Measurements from ENCODE around the gene SP6. TPM values are rescaled to one million over a fixed set of nuclear protein-coding genes. Genes with fewer than 3 reads are reported as not detected.

Gene SP6
- polyA plus RNA-seq, 4 donors, result 1.6 to 4.9 (median 3.1) TPM

DNA sequence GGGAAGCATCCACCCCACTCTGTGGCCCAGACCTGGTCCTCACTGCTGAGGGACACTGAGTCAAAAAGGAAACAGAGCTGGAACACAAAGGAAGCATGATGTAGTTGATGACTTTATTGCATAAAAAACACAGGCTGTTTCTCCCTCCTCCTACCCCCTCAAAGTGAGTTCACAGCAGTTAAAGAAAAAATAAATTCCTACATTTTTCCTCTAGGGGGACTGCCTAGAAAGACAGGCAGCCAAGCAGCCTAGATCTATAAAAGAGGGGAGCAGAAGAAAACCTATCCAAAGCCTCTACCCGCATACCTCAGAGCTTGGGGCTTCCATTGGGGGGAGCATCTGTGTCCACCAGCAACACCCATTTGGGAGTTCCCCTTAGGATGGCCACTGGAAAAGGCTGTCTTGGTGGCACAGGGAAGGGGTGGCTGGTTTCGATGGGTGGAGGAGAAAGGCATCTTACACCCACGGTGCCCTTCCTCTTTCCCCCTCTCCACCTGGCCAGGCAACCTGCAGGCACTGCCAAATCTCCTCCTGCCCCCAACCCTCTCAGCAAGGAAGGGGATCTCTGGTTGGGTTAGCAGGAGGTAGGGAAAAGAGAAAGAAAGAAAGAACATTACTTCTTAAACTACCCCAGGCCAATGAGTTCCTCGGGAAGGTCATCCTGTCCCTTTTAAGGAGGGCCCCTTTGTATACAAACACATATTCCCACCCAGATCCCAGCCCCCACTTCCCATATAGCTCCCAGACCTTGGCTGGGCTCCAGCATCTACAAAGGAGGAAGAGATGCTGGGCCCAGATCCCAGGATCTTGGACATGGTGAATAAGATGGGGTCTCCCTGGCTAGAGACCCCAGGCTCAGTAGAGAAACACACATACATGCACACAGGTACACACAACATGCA, 5.9 kb downstream of the SP6 start:
- FAIRE-seq (no peak), DNase-seq (no peak)
- H3K4me1 ChIP-seq (ENCODE audit: control insufficient read depth in 3 of 3, insufficient read depth in 2 of 3, low read depth in 1 of 3, low read length in 2 of 3), result peaks cover 2 to 35% (median 6%) of the 10 kb centered on the region in 3 donors

DNA sequence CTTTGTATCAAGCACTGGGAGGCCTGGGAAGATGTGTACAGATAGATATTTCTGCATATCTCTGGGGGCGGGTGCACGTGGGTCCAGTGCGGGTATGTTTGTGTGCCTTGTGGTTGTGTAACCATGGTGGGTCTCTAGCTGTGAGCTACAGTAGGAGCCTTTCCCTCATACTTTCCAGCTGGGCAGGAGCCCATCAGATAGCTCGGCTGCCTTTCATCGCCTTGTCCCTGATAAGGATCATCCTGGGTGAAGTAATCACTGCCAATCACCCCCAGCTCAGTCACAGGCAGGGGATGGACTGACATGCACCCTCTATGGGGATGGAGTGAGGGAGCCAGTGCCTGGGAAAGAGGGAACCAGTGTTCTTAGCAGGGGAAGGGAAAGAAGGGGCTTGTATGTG, 6.7 kb downstream of the SP6 start:
- FAIRE-seq, result no peak
- peaks cover 0 to 35% (median 17%) of the 10 kb centered on the region in 3 donors for H3K27me3 ChIP-seq (ENCODE audit: control insufficient read depth in 3 of 3, insufficient read depth in 3 of 3, low read length in 3 of 3)

More for the DNA sequence above, 5.9 kb downstream of the SP6 start:
- WGBS, 3 donors, result 62 to 84% (median 80%) methylated on average over 4 of the region's 4 CpGs
- Histone ChIP-seq H3K36me3 (ENCODE audit: control insufficient read depth in 3 of 3, insufficient read depth in 2 of 3, low read depth in 1 of 3, low read length in 3 of 3) (peaks cover 0 to 4% (median 1%) of the 10 kb centered on the region in 3 donors), H3K27me3 (ENCODE audit: control insufficient read depth in 3 of 3, insufficient read depth in 3 of 3, low read length in 3 of 3) (peaks cover 0 to 43% (median 17%) of the 10 kb centered on the region in 3 donors), H3K27ac (ENCODE audit: low read depth in 1 of 3, low read length in 2 of 3) (no peak overlapping the region), H3K9me3 (ENCODE audit: control insufficient read depth in 2 of 2, insufficient read depth in 1 of 2, low read depth in 1 of 2, low read length in 1 of 2) (no peaks in the 10 kb centered on the region), H3K4me3 (ENCODE audit: low read depth in 1 of 3, low read length in 3 of 3) (no peak overlapping the region)

DNA sequence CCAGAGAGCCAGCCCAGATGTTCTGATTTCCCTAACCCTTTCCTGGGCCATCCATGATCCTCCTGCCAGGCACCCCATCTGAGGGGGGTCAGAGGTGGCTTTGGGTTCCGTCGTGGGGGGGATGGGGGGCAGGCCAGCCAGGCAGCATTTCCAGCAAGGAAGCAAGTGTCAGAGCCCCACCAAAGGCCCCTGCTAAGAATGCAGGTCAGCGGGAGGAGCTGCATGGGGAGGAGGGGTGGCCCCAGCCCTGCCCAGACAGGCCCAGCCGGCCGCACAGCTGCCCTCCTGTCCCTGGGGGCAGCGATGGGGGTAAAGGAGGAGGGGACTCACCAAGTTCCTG, 7.6 kb downstream of the SP6 start:
- no peak for DNase-seq
- no peak for FAIRE-seq
- peaks cover 2 to 52% (median 7%) of the 10 kb centered on the region in 3 donors for H3K4me1 ChIP-seq (ENCODE audit: control insufficient read depth in 3 of 3, insufficient read depth in 2 of 3, low read depth in 1 of 3, low read length in 2 of 3)
- WGBS, 3 donors, result 14 to 35% (median 29%) methylated on average over 6 of the region's 6 CpGs
- peaks cover 0 to 17% (median 4%) of the 10 kb centered on the region in 3 donors for H3K36me3 ChIP-seq (ENCODE audit: control insufficient read depth in 3 of 3, insufficient read depth in 2 of 3, low read depth in 1 of 3, low read length in 3 of 3)
- H3K27ac ChIP-seq (ENCODE audit: low read depth in 1 of 3, low read length in 2 of 3), result no peak overlapping the region
- no peaks in the 10 kb centered on the region for H3K9me3 ChIP-seq (ENCODE audit: control insufficient read depth in 2 of 2, insufficient read depth in 1 of 2, low read depth in 1 of 2, low read length in 1 of 2)
- no peak overlapping the region for H3K4me3 ChIP-seq (ENCODE audit: low read depth in 1 of 3, low read length in 3 of 3)
- peaks cover 0 to 26% (median 14%) of the 10 kb centered on the region in 3 donors for H3K27me3 ChIP-seq (ENCODE audit: control insufficient read depth in 3 of 3, insufficient read depth in 3 of 3, low read length in 3 of 3)

More for the DNA sequence above, 6.7 kb downstream of the SP6 start:
- Histone ChIP-seq H3K36me3 (ENCODE audit: control insufficient read depth in 3 of 3, insufficient read depth in 2 of 3, low read depth in 1 of 3, low read length in 3 of 3) (peaks cover 0 to 9% (median 4%) of the 10 kb centered on the region in 3 donors), H3K4me1 (ENCODE audit: control insufficient read depth in 3 of 3, insufficient read depth in 2 of 3, low read depth in 1 of 3, low read length in 2 of 3) (peaks cover 2 to 43% (median 7%) of the 10 kb centered on the region in 3 donors), H3K9me3 (ENCODE audit: control insufficient read depth in 2 of 2, insufficient read depth in 1 of 2, low read depth in 1 of 2, low read length in 1 of 2) (no peaks in the 10 kb centered on the region), H3K27ac (ENCODE audit: low read depth in 1 of 3, low read length in 2 of 3) (no peak overlapping the region), H3K4me3 (ENCODE audit: low read depth in 1 of 3, low read length in 3 of 3) (no peak overlapping the region)
- 21 to 64% (median 35%) methylated on average over 5 of the region's 5 CpGs for whole genome bisulfite sequencing, 3 donors
- no peak for DNase-seq

DNA sequence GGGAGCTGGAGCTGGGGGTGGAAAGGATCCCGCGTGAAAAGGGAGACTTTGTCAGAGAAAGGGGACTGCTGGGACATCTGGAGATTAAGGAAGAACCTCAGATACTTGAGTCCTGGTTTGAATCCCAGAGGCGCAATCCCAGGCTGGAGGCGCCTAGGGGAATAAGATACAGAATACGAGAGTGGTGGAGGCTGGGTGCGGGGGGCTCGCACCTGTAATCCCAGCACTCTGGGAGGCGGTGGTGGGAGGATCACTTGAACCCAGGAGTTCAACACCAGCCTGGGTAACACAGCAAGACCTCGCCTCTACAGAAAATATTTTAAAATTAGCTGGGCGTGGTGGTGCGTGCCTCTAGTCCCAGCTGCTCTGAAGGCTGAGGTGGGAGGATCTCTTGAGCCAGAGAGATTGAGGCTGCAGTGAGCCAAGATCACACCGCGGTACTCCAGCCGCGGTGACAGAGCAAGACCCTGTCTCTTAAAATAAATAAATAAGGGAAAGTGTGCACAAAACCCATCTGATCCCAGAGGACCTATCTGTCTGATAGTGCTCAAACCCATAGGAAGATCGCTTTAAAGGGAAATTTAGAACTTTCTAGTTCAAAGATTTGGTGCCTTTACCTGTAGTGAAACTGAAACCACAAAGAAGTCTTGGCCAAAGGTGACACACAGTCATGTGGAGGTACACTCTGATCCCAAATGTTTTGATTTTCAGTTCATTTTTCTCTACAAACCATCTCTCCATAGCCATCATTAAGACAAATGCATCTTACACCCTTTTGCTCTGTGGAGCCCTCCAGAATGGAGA, 9.3 kb downstream of the SP6 start:
- H3K27me3 ChIP-seq (ENCODE audit: control insufficient read depth in 3 of 3, insufficient read depth in 3 of 3, low read length in 3 of 3), result peaks cover 0 to 10% (median 9%) of the 10 kb centered on the region in 3 donors
- no peaks in the 10 kb centered on the region for H3K9me3 ChIP-seq (ENCODE audit: control insufficient read depth in 2 of 2, insufficient read depth in 1 of 2, low read depth in 1 of 2, low read length in 1 of 2)
- WGBS, 3 donors, result 30 to 57% (median 42%) methylated on average over 16 of the region's 16 CpGs
- H3K36me3 ChIP-seq (ENCODE audit: control insufficient read depth in 3 of 3, insufficient read depth in 2 of 3, low read depth in 1 of 3, low read length in 3 of 3), result peaks cover 0 to 34% (median 5%) of the 10 kb centered on the region in 3 donors
- no peak for FAIRE-seq
- H3K27ac ChIP-seq (ENCODE audit: low read depth in 1 of 3, low read length in 2 of 3), result peak overlapping the region; percentile 65 to 84 (median 67)
- peak overlapping the region in 1 of 3 donors; percentile 65 for H3K4me3 ChIP-seq (ENCODE audit: low read depth in 1 of 3, low read length in 3 of 3)
- peak; percentile 57 to 71 for DNase-seq
- H3K4me1 ChIP-seq (ENCODE audit: control insufficient read depth in 3 of 3, insufficient read depth in 2 of 3, low read depth in 1 of 3, low read length in 2 of 3), result peaks cover 2 to 66% (median 7%) of the 10 kb centered on the region in 3 donors

DNA sequence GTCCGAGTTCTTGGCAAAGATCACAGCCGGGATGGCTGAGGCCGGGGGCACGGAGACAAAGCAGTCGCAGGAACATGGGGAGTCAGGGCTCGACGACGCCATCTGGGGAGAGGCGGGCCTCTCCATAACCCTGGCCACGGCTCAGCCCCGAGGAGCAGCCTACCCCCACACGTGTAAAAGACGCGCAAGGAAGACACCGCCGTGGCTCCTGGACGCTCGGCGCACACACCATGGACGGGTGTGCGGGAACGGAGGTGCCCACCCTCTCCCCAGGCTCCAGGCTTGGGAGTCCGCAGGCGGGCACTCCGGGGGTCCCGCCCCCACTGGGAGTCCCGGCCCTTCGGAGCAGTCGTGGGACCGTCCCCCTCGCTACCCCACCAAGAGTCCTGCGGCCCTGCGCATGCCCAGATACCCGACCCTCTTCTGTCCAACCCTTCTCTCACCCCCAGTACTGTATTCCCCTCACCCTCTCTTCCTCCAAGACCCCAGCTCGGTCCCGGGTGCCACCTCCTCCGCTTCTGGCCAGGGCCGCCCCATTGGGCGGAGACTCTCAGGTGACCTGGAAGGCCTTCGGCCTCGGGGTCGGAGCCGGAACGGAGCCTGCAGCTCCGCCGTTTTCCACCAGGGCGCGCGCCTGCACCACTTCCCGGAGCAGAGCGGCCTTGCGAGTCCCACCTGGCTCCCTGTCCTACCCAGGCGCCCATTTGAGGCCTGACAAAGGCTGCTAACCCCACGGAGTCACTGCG, 10.0 kb downstream of the SP6 start, which contains the start of gene SCRN2:
TSS of gene SCRN2 (minus strand) at position 532 of the 746 bp plus-strand sequence. CDS start at position 102, 430 bp downstream.
- Histone ChIP-seq H3K27ac (ENCODE audit: low read depth in 1 of 3, low read length in 2 of 3) (peak within 1 kb of the TSS; percentile 65 to 84 (median 67)), H3K9me3 (ENCODE audit: control insufficient read depth in 2 of 2, insufficient read depth in 1 of 2, low read depth in 1 of 2, low read length in 1 of 2) (no peaks in the 10 kb centered on the region), H3K4me1 (ENCODE audit: control insufficient read depth in 3 of 3, insufficient read depth in 2 of 3, low read depth in 1 of 3, low read length in 2 of 3) (peaks cover 2 to 66% (median 7%) of the 10 kb centered on the region in 3 donors), H3K4me3 (ENCODE audit: low read depth in 1 of 3, low read length in 3 of 3) (peak within 1 kb of the TSS; percentile 65 to 89 (median 78)), H3K27me3 (ENCODE audit: control insufficient read depth in 3 of 3, insufficient read depth in 3 of 3, low read length in 3 of 3) (peaks cover 0 to 4% (median 3%) of the 10 kb centered on the region in 3 donors), H3K36me3 (ENCODE audit: control insufficient read depth in 3 of 3, insufficient read depth in 2 of 3, low read depth in 1 of 3, low read length in 3 of 3) (peaks cover 0 to 42% (median 8%) of the 10 kb centered on the region in 3 donors)
- WGBS, 3 donors, result 0 to 1% (median 1%) methylated on average over 53 to 55 of the region's 55 CpGs
- peak; percentile 90 to 96 for DNase-seq
- no peak for FAIRE-seq

DNA sequence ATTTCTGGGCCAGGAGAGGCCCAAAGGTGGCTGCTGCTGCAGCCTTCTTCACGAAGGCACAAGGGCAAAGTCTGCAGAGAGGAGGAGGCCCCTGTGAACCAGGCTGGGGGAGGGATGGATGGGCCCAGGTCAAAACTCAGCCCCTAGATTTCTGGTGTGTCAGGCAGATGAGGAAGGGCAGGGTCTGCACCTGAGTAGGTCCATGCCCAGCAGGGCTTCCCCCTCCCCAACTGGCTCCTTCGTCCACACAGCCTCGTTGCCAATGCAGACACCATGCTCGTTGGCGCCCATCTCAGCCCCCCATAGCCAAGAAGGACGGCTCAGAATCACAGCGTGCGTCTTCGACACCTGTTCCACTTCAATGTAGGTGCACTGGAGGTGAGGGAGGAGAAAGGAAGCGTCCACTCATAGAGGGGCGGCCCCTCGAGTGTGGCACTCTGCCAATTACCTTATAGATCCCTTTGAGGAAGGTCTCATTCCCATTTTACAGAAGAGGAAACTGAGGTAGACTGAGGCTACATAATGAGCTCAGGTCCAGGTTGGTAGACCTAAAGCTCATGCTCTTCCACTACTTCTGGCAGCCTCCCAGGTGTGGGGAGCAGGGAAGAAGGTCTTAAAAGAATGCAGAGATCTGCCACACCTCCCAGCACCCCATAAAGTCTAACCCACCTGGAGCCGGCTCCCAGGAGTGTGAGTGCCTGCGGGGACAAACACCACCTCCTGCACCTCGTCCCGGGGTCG, 10.8 kb downstream of the SP6 start:
- WGBS, 3 donors, result 22 to 40% (median 29%) methylated on average over 17 of the region's 17 CpGs
- peaks cover 0 to 49% (median 8%) of the 10 kb centered on the region in 3 donors for H3K36me3 ChIP-seq (ENCODE audit: control insufficient read depth in 3 of 3, insufficient read depth in 2 of 3, low read depth in 1 of 3, low read length in 3 of 3)
- H3K9me3 ChIP-seq (ENCODE audit: control insufficient read depth in 2 of 2, insufficient read depth in 1 of 2, low read depth in 1 of 2, low read length in 1 of 2), result no peaks in the 10 kb centered on the region
- peak overlapping the region; percentile 47 to 65 (median 56) for H3K27ac ChIP-seq (ENCODE audit: low read depth in 1 of 3, low read length in 2 of 3)
- DNase-seq (peak; percentile 53 to 68), FAIRE-seq (no peak)
- H3K27me3 ChIP-seq (ENCODE audit: control insufficient read depth in 3 of 3, insufficient read depth in 3 of 3, low read length in 3 of 3), result peaks cover 0 to 2% (median 0%) of the 10 kb centered on the region in 3 donors
- peak overlapping the region; percentile 65 to 89 (median 78) for H3K4me3 ChIP-seq (ENCODE audit: low read depth in 1 of 3, low read length in 3 of 3)
- H3K4me1 ChIP-seq (ENCODE audit: control insufficient read depth in 3 of 3, insufficient read depth in 2 of 3, low read depth in 1 of 3, low read length in 2 of 3), result peaks cover 2 to 66% (median 7%) of the 10 kb centered on the region in 3 donors

DNA sequence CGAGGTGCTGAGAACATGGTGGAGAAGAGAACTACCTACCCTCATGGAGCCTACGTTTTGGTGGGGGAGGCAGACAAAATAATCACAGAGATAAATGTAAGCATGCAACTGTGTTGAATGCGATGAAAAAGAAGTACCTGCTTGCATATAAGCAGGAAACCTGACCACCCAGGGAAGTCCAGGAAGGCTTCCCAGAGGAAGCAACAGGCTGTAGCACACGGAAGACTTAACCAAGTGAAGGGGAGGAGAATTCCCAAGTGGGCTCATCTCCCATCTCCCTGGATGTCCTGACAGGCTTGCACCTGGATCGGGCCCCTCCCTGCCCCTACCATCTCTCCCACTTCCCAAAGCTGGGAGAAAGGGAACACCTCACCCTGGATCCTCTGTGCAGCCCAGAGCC, 11.9 kb downstream of the SP6 start:
- Histone ChIP-seq H3K9me3 (ENCODE audit: control insufficient read depth in 2 of 2, insufficient read depth in 1 of 2, low read depth in 1 of 2, low read length in 1 of 2) (no peaks in the 10 kb centered on the region), H3K27ac (ENCODE audit: low read depth in 1 of 3, low read length in 2 of 3) (no peak overlapping the region), H3K36me3 (ENCODE audit: control insufficient read depth in 3 of 3, insufficient read depth in 2 of 3, low read depth in 1 of 3, low read length in 3 of 3) (peaks cover 0 to 55% (median 8%) of the 10 kb centered on the region in 3 donors), H3K27me3 (ENCODE audit: control insufficient read depth in 3 of 3, insufficient read depth in 3 of 3, low read length in 3 of 3) (no peaks in the 10 kb centered on the region), H3K4me3 (ENCODE audit: low read depth in 1 of 3, low read length in 3 of 3) (no peak overlapping the region), H3K4me1 (ENCODE audit: control insufficient read depth in 3 of 3, insufficient read depth in 2 of 3, low read depth in 1 of 3, low read length in 2 of 3) (peaks cover 2 to 60% (median 7%) of the 10 kb centered on the region in 3 donors)
- WGBS, 3 donors, result 89 to 92% (median 91%) methylated on average over 5 of the region's 5 CpGs
- FAIRE-seq (no peak), DNase-seq (no peak)

All from small intestine (tissue), 7 donors.